Stomach smooth muscle (tissue), 2 donors: ENCODE results near the gene MACF1.

Experiments
- H3K27ac ChIP-seq: one replicate; pipeline ENCODE4 v1.7.0; 2013; ENCODE audit warnings: mild to moderate bottlenecking, low read length, inconsistent platforms
- H3K27me3 ChIP-seq, 2 donors: one replicate each; pipeline ENCODE4 v1.7.0; 2013; ENCODE audit warnings: low read length in 2 of 2; ENCODE audit not compliant: insufficient read depth in 2 of 2, control insufficient read depth in 1 of 2
- H3K36me3 ChIP-seq, 2 donors: one replicate each; pipeline ENCODE4 v1.7.0; 2013; ENCODE audit warnings: low read length in 2 of 2; ENCODE audit not compliant: control insufficient read depth in 2 of 2, insufficient read depth in 2 of 2
- H3K4me1 ChIP-seq: one replicate; pipeline ENCODE4 v1.7.0; 2013; ENCODE audit warnings: low read length; ENCODE audit not compliant: control insufficient read depth, insufficient read depth
- H3K4me3 ChIP-seq, 2 donors: one replicate each; pipeline ENCODE4 v1.7.0; 2013; ENCODE audit warnings: low read length in 2 of 2
- H3K9ac ChIP-seq, 2 donors: one replicate each; pipeline ENCODE4 v1.7.0; 2013; ENCODE audit warnings: low read length in 2 of 2, mild to moderate bottlenecking in 1 of 2
- H3K9me3 ChIP-seq, 2 donors: one replicate each; pipeline ENCODE4 v1.7.0; 2013; ENCODE audit warnings: low read length in 2 of 2; ENCODE audit not compliant: control insufficient read depth in 2 of 2
- donor health status: healthy.
- donor health status: Pancreatic carcinoma.

MACF1 gene

GRCh38 chr1:39266792-39267191 is 62.3 kb downstream of the MACF1 start:
- no peak overlapping the region for H3K9ac ChIP-seq
- peak overlapping the region; percentile 84 for H3K27ac ChIP-seq
- no peaks in the 10 kb centered on the region for H3K9me3 ChIP-seq
- H3K4me3 ChIP-seq = no peak overlapping the region
- H3K27me3 ChIP-seq = no peaks in the 10 kb centered on the region
- peaks cover 42% of the 10 kb centered on the region for H3K4me1 ChIP-seq
- no peaks in the 10 kb centered on the region for H3K36me3 ChIP-seq

GRCh38 chr1:39268112-39268581 is 63.7 kb downstream of the MACF1 start:
- peak overlapping the region; percentile 84 for H3K27ac ChIP-seq
- H3K36me3 ChIP-seq = no peaks in the 10 kb centered on the region
- peak overlapping the region; percentile 69 to 76 for H3K4me3 ChIP-seq
- H3K4me1 ChIP-seq = peaks cover 51% of the 10 kb centered on the region
- H3K27me3 ChIP-seq = no peaks in the 10 kb centered on the region
- peak overlapping the region; percentile 6 to 80 for H3K9ac ChIP-seq
- no peaks in the 10 kb centered on the region for H3K9me3 ChIP-seq

DNA sequence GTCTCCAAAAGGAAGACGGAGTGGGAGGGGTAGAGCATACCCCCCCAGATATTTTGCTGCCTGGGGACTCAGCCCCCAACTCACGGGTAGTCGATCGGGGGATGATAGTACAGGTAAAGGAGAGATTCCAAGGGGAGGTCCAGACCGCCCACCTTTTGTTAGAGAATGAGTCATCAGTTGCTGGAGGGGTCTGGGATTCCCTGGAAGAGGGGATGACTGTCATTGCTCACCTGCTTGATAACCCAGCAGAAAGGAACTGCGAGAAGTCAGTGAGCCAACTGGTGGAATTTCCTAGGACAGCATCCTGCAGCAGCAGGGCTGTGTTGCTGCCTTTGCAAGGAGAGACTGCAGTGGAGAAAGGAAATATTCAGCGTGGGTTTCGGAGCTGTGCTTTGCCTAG is 64.4 kb downstream of the MACF1 start:
- H3K9ac ChIP-seq = peak overlapping the region; percentile 6 to 80
- peaks cover 52% of the 10 kb centered on the region for H3K4me1 ChIP-seq
- no peaks in the 10 kb centered on the region for H3K27me3 ChIP-seq
- no peaks in the 10 kb centered on the region for H3K36me3 ChIP-seq
- peak overlapping the region; percentile 84 for H3K27ac ChIP-seq
- peak overlapping the region; percentile 69 to 76 for H3K4me3 ChIP-seq
- no peaks in the 10 kb centered on the region for H3K9me3 ChIP-seq

DNA sequence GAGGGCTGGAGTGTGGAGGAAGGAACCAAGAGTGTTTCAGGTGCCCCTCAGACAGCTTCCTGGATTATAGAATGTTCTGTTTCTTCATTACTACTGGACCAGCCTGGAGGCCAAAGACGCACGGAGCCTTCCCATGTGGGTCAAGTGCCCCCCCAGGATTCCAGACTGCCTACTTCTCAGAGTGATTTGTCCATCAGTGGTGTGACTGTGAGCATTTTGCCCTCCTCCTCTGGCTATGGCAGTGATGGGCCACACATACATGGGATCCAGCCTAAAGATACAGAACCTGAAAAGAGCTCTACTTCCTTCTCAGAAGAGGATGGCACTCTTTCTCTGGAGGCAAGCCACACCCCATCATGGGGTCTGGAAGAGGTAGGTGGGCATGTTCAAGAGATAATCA is 64.9 kb downstream of the MACF1 start:
- Histone ChIP-seq H3K27ac (peak overlapping the region; percentile 84), H3K9me3 (no peaks in the 10 kb centered on the region), H3K27me3 (no peaks in the 10 kb centered on the region), H3K9ac (peak overlapping the region; percentile 6 to 80), H3K36me3 (no peaks in the 10 kb centered on the region), H3K4me3 (peak overlapping the region; percentile 69 to 76), H3K4me1 (peaks cover 52% of the 10 kb centered on the region)

DNA sequence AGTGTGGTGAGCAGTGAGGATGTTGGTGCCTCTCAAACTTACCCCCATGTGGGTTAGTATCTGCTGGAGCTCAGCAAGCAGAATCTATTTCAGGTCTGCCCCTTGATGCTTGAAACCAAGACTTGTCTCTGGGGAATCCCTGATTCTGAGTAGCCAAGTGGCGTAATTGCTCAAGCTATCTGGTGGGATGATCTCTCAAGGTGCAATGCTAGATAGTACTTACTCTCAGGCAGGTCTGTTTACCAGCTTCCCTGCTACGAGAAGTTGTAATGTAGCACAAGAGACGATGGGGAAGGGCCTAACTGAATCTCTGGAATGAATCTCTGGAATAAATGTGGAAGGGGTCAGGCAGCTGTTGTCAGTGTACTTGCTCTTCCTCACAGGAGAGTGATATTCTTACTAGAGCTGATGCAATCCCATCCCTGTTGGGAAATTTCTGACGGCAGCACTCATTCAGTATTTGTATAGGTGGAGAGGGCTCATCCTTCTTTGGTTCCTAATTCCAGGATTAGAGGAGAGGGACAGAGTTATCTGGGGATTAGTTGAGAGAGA is 65.4 kb downstream of the MACF1 start:
- Histone ChIP-seq H3K9me3 (no peaks in the 10 kb centered on the region), H3K4me3 (peak overlapping the region; percentile 69 to 76), H3K36me3 (no peaks in the 10 kb centered on the region), H3K27ac (peak overlapping the region; percentile 84), H3K27me3 (no peaks in the 10 kb centered on the region), H3K9ac (peak overlapping the region; percentile 6 to 80), H3K4me1 (peaks cover 52% of the 10 kb centered on the region)

- no peaks in the 10 kb centered on the region for H3K9me3 ChIP-seq
- H3K27ac ChIP-seq = peak overlapping the region; percentile 84
- peak overlapping the region in 1 of 2 donors; percentile 6 for H3K9ac ChIP-seq
- H3K27me3 ChIP-seq = no peaks in the 10 kb centered on the region
- H3K4me3 ChIP-seq = peak overlapping the region; percentile 69 to 76
- H3K36me3 ChIP-seq = no peaks in the 10 kb centered on the region
- H3K4me1 ChIP-seq = peaks cover 52% of the 10 kb centered on the region
These were observed 65.9 kb downstream of the MACF1 start for GRCh38 chr1:39270368-39270767.

- peak overlapping the region; percentile 26 to 61 for H3K4me3 ChIP-seq
These were observed 67.7 kb downstream of the MACF1 start for GRCh38 chr1:39272027-39272797.

DNA sequence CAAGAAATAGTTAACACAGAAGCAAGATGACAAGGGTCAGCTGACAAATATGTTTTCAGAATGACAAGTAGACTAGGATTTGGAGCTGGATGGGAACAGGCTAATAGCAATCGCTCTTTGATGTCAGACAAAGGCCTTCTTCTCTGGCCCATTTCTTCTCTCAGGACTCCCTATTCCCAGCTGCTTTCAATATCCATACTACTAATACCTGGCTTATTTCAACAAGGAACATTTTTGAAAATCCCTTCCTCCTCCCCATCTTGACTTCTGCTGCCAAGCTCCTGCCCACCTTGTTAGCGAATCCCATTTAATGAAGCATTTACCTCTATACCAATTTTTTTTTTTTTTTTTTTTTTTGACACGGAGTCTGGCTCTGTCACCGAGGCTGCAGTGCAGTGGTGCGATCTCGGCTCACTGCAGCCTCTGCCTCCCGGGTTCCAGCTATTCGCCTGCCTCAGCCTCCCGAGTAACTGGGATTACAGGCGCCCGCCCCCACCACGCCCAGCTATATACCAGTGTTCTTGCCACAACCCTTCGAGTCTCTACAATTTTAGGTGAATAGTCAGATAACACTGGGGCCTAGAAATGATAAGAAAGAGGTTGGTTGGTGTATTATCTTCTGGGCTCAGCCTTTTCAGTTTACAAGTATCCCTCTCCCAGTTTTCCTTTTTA is 68.4 kb downstream of the MACF1 start:
- Histone ChIP-seq H3K9ac (peak overlapping the region in 1 of 2 donors; percentile 13), H3K27ac (peak overlapping the region; percentile 84)

More at GRCh38 chr1:39272027-39272797, 67.7 kb downstream of the MACF1 start:
- Histone ChIP-seq H3K4me1 (peaks cover 47% of the 10 kb centered on the region), H3K9me3 (no peaks in the 10 kb centered on the region), H3K36me3 (no peaks in the 10 kb centered on the region), H3K27ac (peak overlapping the region; percentile 84), H3K27me3 (no peaks in the 10 kb centered on the region), H3K9ac (peak overlapping the region; percentile 1 to 51)

DNA sequence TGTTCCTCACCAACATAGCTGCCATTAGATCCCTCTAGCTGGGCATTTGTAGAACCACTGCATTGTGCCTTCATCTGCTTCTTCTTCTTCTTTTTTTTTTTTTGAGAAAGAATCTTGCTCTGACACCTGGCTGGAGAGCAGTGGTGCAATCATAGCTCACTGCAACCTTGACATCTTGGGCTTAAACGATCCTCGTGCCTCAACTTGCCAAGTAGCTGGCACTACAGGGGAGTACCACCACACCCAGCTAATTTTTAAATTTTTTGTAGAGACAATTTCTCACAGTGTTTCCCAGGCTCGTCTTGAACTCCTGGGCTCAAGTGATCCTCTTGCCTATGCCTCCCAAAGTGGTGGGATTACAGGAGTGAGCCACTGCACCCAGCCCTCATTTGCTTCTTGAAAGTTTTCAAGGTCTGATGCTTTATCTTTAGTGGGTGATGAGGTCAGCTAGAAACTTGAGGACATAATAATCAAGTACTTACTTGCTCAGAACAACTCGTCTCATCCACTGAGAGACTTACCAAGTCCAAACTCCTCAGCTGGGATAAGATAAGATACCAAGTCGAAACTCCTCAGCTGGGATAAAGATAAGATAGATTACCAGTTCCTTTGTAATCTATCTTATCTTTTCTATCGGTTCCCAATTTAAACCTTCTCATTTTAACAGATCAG is 71.5 kb downstream of the MACF1 start:
- H3K27me3 ChIP-seq = no peaks in the 10 kb centered on the region
- H3K27ac ChIP-seq = no peak overlapping the region
- no peak overlapping the region for H3K9ac ChIP-seq
- peaks cover 18% of the 10 kb centered on the region for H3K4me1 ChIP-seq
- no peaks in the 10 kb centered on the region for H3K9me3 ChIP-seq
- no peak overlapping the region for H3K4me3 ChIP-seq
- H3K36me3 ChIP-seq = no peaks in the 10 kb centered on the region

More for the DNA sequence above, 68.4 kb downstream of the MACF1 start:
- H3K27me3 ChIP-seq = no peaks in the 10 kb centered on the region
- no peaks in the 10 kb centered on the region for H3K36me3 ChIP-seq
- H3K4me3 ChIP-seq = peak overlapping the region; percentile 26 to 47
- H3K4me1 ChIP-seq = peaks cover 43% of the 10 kb centered on the region
- no peaks in the 10 kb centered on the region for H3K9me3 ChIP-seq

- H3K27ac ChIP-seq = no peak overlapping the region
- peaks cover 9% of the 10 kb centered on the region for H3K4me1 ChIP-seq
- H3K9ac ChIP-seq = no peak overlapping the region
These were observed 73.4 kb downstream of the MACF1 start for GRCh38 chr1:39277879-39278278.

More at GRCh38 chr1:39277879-39278278, 73.4 kb downstream of the MACF1 start:
- Histone ChIP-seq H3K4me3 (no peak overlapping the region), H3K36me3 (peaks cover 0 to 2% of the 10 kb centered on the region in 2 donors), H3K9me3 (no peaks in the 10 kb centered on the region), H3K27me3 (no peaks in the 10 kb centered on the region)
